GM12878 (cell line): ENCODE measurements around the gene LMNTD2. TPM values are rescaled to one million over a fixed set of nuclear protein-coding genes. Genes with fewer than 3 reads are reported as not detected.

Source experiments
- ATAC-seq: fragments of 200-7000 bp; cut with Tn5 transposase; 3 replicates; pipeline ENCODE4 v1.9.1; 2020; ENCODE audit warnings: mild to moderate bottlenecking, moderate library complexity
- BruUV-seq: library from RNA; stranded (reverse); fragments of 400-500 nt; replicated peaks from 2 replicates; lab custom pipeline; 2021; lab: Mats Ljungman, UMichigan
- CTCF ChIA-PET: fragments of 300-600 bp; sonication (Branson Sonifier 250); formaldehyde crosslinking; extraction: SDS; loops from one replicate; lab custom pipeline; 2021; ENCODE audit warnings: inconsistent platforms; lab: Yijun Ruan, JAX
- POLR2A ChIA-PET: fragments of 350-600 bp; formaldehyde crosslinking; extraction: SDS; loops from one replicate; lab custom pipeline; 2021; ENCODE audit warnings: inconsistent platforms; lab: Charles Lee
- RAD21 ChIA-PET: fragments of 300-600 bp; sonication (Branson Sonifier 250); formaldehyde crosslinking; loops from one replicate; lab custom pipeline; 2023; ENCODE audit warnings: antibody characterized with exemption; ENCODE audit not compliant: unreplicated experiment; lab: Charles Lee
- SMC1A ChIA-PET: fragments of 300-600 bp; sonication (Branson Sonifier 250); formaldehyde crosslinking; loops from one replicate; lab custom pipeline; 2023; ENCODE audit not compliant: unreplicated experiment, uncharacterized antibody; lab: Charles Lee
- DNase-seq: peaks from one replicate; pipeline ENCODE4 v3.0.0-alpha.2; 2011; ENCODE audit warnings: low read depth, low spot score
- FAIRE-seq: peaks from 3 replicates; lab custom pipeline; 2011; peaks lifted over from hg19 to GRCh38; lab: Jason Lieb, UNC
- H2AFZ ChIP-seq: 2 replicates; pipeline ENCODE4 v1.6.0; 2011; ENCODE audit warnings: low read depth, low read length, control low read depth; ENCODE audit not compliant: control insufficient read depth
- H3K27ac ChIP-seq: 2 replicates; pipeline ENCODE4 v1.5.1; 2011; ENCODE audit warnings: control low read depth; ENCODE audit not compliant: control insufficient read depth, insufficient read depth
- H3K27me3 ChIP-seq, 2 experiments: replicated peaks in 1 of 2; 2 replicates each; pipeline versions ENCODE4 v1.6.0 to v1.6.1; 2011; ENCODE audit warnings: low read length in 1 of 2; ENCODE audit not compliant: control insufficient read depth in 2 of 2, insufficient read depth in 2 of 2
- H3K36me3 ChIP-seq, 2 experiments: 2 replicates each; pipeline ENCODE4 v1.5.1; 2011; ENCODE audit warnings: low read length in 1 of 2; ENCODE audit not compliant: control insufficient read depth in 2 of 2, insufficient read depth in 2 of 2
- H3K4me1 ChIP-seq: 2 replicates; pipeline ENCODE4 v1.6.1; 2011; ENCODE audit warnings: mild to moderate bottlenecking, low read length, moderate library complexity, mixed read lengths; ENCODE audit not compliant: control insufficient read depth, insufficient read depth
- H3K4me2 ChIP-seq: 2 replicates; pipeline ENCODE4 v1.6.0; 2011; ENCODE audit warnings: control low read depth; ENCODE audit not compliant: control insufficient read depth, insufficient read depth
- H3K4me3 ChIP-seq: fragments of 200-600 bp; sonication (generic); 2 replicates; pipeline ENCODE4 v1.5.1; 2016
- H3K79me2 ChIP-seq: 2 replicates; pipeline ENCODE4 v1.6.0; 2011; ENCODE audit warnings: low read length; ENCODE audit not compliant: control insufficient read depth, insufficient read depth
- H3K9ac ChIP-seq: 2 replicates; pipeline ENCODE4 v1.8.0; 2011; ENCODE audit warnings: low read length, control low read depth, mixed read lengths; ENCODE audit not compliant: control insufficient read depth, insufficient read depth
- H3K9me3 ChIP-seq: replicated peaks from 3 replicates; pipeline ENCODE4 v1.5.1; 2011; ENCODE audit warnings: mild to moderate bottlenecking, low read length; ENCODE audit not compliant: control insufficient read depth, insufficient read depth
- H4K20me1 ChIP-seq: 2 replicates; pipeline ENCODE4 v1.6.0; 2011; ENCODE audit not compliant: control insufficient read depth, insufficient read depth
- BCLAF1 ChIP-seq: fragments of 450-650 bp; IDR thresholded peaks from 2 replicates; pipeline ENCODE4 v1.6.1; 2017; ENCODE audit warnings: antibody characterized with exemption, mild to moderate bottlenecking, moderate library complexity
- BHLHE40 ChIP-seq, 2 experiments: fragments of 450-650 bp in 1 of 2; IDR thresholded peaks; 2 replicates each; pipeline ENCODE4 v1.6.1; 2011 to 2017; ENCODE audit warnings: low read depth in 2 of 2, borderline replicate concordance in 1 of 2, improper control_type of control experiment in 1 of 2, low read length in 1 of 2, mild to moderate bottlenecking in 1 of 2
- BMI1 ChIP-seq: fragments of 450-650 bp; IDR thresholded peaks from 2 replicates; pipeline ENCODE4 v1.6.1; 2016; ENCODE audit warnings: mild to moderate bottlenecking, moderate library complexity, borderline replicate concordance
- E2F4 ChIP-seq: IDR thresholded peaks from 2 replicates; pipeline ENCODE4 v1.6.1; 2012; ENCODE audit warnings: low read depth, low read length, improper control_type of control experiment
- JUND ChIP-seq: IDR thresholded peaks from 2 replicates; pipeline ENCODE4 v1.6.1; 2012; ENCODE audit warnings: low read depth, mild to moderate bottlenecking, low read length, improper control_type of control experiment, moderate library complexity
- NR2C1 ChIP-seq: fragments of 450-650 bp; IDR thresholded peaks from 2 replicates; pipeline ENCODE4 v1.6.1; 2017; ENCODE audit warnings: antibody characterized with exemption, mild to moderate bottlenecking, moderate library complexity
- RBBP5 ChIP-seq: fragments of 200-600 bp; sonication (generic); conservative IDR thresholded peaks from 2 replicates; pipeline ENCODE4 v1.6.1; 2016
- RCOR1 ChIP-seq: conservative IDR thresholded peaks from 2 replicates; pipeline ENCODE4 v1.6.1; 2012; ENCODE audit warnings: low read depth, low read length, improper control_type of control experiment
- RELB ChIP-seq: fragments of 450-650 bp; IDR thresholded peaks from 2 replicates; pipeline ENCODE4 v1.6.1; 2017; ENCODE audit warnings: low read depth, mild to moderate bottlenecking, moderate library complexity
- SRF ChIP-seq, 2 experiments: IDR thresholded peaks; 2 replicates each; pipeline ENCODE4 v1.6.1; 2011; ENCODE audit warnings: low read depth in 2 of 2, low read length in 2 of 2, mild to moderate bottlenecking in 1 of 2, moderate library complexity in 1 of 2
- ZBED1 ChIP-seq: IDR thresholded peaks from 2 replicates; pipeline ENCODE4 v1.6.1; 2016; ENCODE audit warnings: borderline replicate concordance
- ZNF687 ChIP-seq: fragments of 450-650 bp; IDR thresholded peaks from 2 replicates; pipeline ENCODE4 v1.6.1; 2017; ENCODE audit warnings: mild to moderate bottlenecking, moderate library complexity
- WGBS: methylation state at CpG from one replicate; pipeline ENCODE4 v1.1.6; 2016; ENCODE audit warnings: low lambda C conversion rate; ENCODE audit not compliant: insufficient replicate concordance, insufficient coverage; ENCODE audit errors: missing lambda C conversion rate; 5-methylcytosine and 5-hydroxymethylcytosine counted together
- in situ Hi-C: fragments of 300-500 bp; cut with MboI; formaldehyde crosslinking; loops from 9 replicates; pipeline ENCODE4 v1.14.3; 2018; ENCODE audit warnings: mixed read lengths
- intact Hi-C: fragments of 100-400 bp; cut with micrococcal nuclease; formaldehyde crosslinking; loops from one replicate; pipeline ENCODE4 v1.14.2; 2022; ENCODE audit not compliant: unreplicated experiment
- polyA plus RNA-seq, 11 experiments: library from polyadenylated mRNA; depleted of rRNA in 4 of 11; unstranded in 6 of 11; stranded (reverse) in 5 of 11; fragments of >200 nt; fragmentation: Nextera tagmentation in 4 of 11; fragmentation: Illumina TruSeq in 1 of 11; extraction: Ambion mirVana in 4 of 11; extraction: Trizol in 1 of 11; gene quantifications; 1 replicate in 1 of 11; 2 replicates in 10 of 11; pipeline versions ENCODE4 v1.2.1 to v1.2.3, GENCODE V29; 2011 to 2016; ENCODE audit warnings: inconsistent platforms in 2 of 11, missing spikeins in 2 of 11, low read depth in 1 of 11
- total RNA-seq, 4 experiments: library from RNA; depleted of rRNA in 3 of 4; stranded (reverse); fragments of >200 nt in 3 of 4; fragmentation: Illumina TruSeq in 1 of 4; extraction: Trizol in 1 of 4; gene quantifications; 2 replicates each; pipeline versions ENCODE4 v1.2.1 to v1.2.3, GENCODE V29; 2013 to 2021

LMNTD2 gene
- total and polyA plus RNA-seq, 10 of the 15 experiments (the other 5 are each of a cell fraction or from before 2014, with no cell fraction given), result 0.22 to 4.1 (median 1.3) TPM; not detected in 2

GRCh38 chr11:536841-537621, 23.5 kb downstream of the LMNTD2 start, which contains the start of gene LRRC56:
TSS of gene LRRC56 (plus strand) at chr11:537527. CDS start at chr11:540685, 3,158 bp downstream.
- H3K4me2 ChIP-seq, result peak within 1 kb of the TSS; percentile 100
- DNase-seq, result peak; percentile 79
- peak within 1 kb of the TSS; percentile 89 for H2AFZ ChIP-seq
- RAD21 ChIA-PET, result interaction anchor here (0.8 to 1.8 kb wide), 4 partner anchors 18 to 79 kb away, joined by 3 to 7 read pairs (median 6); partner anchors contain the start of genes IRF7, PHRF1 and RNH1
- H3K36me3 ChIP-seq, result peaks cover 0 to 9% of the 10 kb centered on the region in 2 experiments; a peak in 3 of 4 replicates
- H3K79me2 ChIP-seq, result peaks cover 16% of the 10 kb centered on the region
- BruUV-seq, result TSS peak; percentile 67
- peaks cover 28% of the 10 kb centered on the region for H3K4me1 ChIP-seq
- peak; percentile 56 for FAIRE-seq
- POLR2A ChIA-PET, result interaction anchor here (0.8 to 2.5 kb wide), 7 partner anchors 8 to 221 kb away, joined by 3 to 15 read pairs (median 4); partner anchors contain the start of gene PHRF1
- peak; percentile 75 for ATAC-seq
- no peaks in the 10 kb centered on the region for H3K9me3 ChIP-seq
- WGBS, result 1% methylated on average over 85 of the region's 93 CpGs
- CTCF ChIA-PET, result interaction anchor here (1.4 to 1.5 kb wide), 3 partner anchors 18 to 88 kb away, joined by 3 to 8 read pairs (median 7); no protein-coding TSS in a partner anchor
- H3K4me3 ChIP-seq, result peak within 1 kb of the TSS; percentile 75
- H3K9ac ChIP-seq, result peak within 1 kb of the TSS; percentile 66
- intact Hi-C loops, result loop anchor here (2.0 kb wide), 1 partner anchor 30 kb away; the partner anchor contains the start of gene RNH1
- no peaks in the 10 kb centered on the region for H3K27me3 ChIP-seq
- peaks cover 4% of the 10 kb centered on the region; the same call in 1 of the 2 replicates for H4K20me1 ChIP-seq
- SMC1A ChIA-PET, result no interaction called here
- H3K27ac ChIP-seq, result peak within 1 kb of the TSS; percentile 79
- in situ Hi-C loops, result no loop called here
- TF ChIP-seq RBBP5 (no peak), BHLHE40 (IDR thresholded peaks at IDR 0.05; ENCODE audit: borderline replicate concordance in 1 of 2, low read depth in 2 of 2, low read length in 1 of 2) (peak; percentile 100), NR2C1 (no peak), E2F4 (no peak), BCLAF1 (no peak), ZNF687 (peak; percentile 83), RCOR1 (0 out of 2 replicates have a peak, but pooled peaks have one; percentile 35), BMI1 (peak; percentile 98), JUND (no peak), RELB (no peak), ZBED1 (no peak), SRF (IDR thresholded peaks at IDR 0.05; ENCODE audit: low read depth in 2 of 2, low read length in 2 of 2) (no peak)
